Measurements from ENCODE around the gene ZNF831.

DNA sequence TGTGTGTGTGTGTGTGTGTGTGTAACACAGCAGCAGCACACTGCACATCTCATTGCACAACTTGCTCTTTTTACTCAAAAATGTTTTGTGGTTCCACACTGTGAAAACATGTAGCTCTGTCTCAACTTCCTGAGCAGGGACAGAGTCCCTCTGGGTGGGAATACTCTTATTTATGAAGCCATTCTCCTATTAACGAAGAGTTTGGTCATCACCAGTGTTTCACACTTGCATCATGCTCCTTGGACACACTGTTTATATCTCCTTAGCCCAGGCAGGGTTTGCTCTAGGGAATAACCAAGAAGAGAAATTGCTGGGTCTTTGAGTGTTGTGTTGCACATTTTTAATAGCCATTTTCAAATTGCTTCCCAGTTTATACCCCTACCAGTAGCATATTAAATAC, 53.6 kb downstream of the ZNF831 start:
- TF ChIP-seq, protein P1, sequence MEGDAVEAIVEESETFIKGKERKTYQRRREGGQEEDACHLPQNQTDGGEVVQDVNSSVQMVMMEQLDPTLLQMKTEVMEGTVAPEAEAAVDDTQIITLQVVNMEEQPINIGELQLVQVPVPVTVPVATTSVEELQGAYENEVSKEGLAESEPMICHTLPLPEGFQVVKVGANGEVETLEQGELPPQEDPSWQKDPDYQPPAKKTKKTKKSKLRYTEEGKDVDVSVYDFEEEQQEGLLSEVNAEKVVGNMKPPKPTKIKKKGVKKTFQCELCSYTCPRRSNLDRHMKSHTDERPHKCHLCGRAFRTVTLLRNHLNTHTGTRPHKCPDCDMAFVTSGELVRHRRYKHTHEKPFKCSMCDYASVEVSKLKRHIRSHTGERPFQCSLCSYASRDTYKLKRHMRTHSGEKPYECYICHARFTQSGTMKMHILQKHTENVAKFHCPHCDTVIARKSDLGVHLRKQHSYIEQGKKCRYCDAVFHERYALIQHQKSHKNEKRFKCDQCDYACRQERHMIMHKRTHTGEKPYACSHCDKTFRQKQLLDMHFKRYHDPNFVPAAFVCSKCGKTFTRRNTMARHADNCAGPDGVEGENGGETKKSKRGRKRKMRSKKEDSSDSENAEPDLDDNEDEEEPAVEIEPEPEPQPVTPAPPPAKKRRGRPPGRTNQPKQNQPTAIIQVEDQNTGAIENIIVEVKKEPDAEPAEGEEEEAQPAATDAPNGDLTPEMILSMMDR (IDR thresholded peaks at IDR 0.05; ENCODE audit: insufficient read depth, low read depth, low read length): no peak
- no peak for TF ChIP-seq EZH2 (IDR thresholded peaks at IDR 0.05; ENCODE audit: insufficient read depth, low read length)

Measured in astrocyte (in vitro differentiated cells and primary cell).